T-helper 1 cell treated with Interleukin-12 subunit alpha and Interleukin-12 subunit beta and Interleukin-4 antibody, amounts not matched to agents 30 μg/mL and 1 μg/mL, for 36 hours (primary cell): ENCODE results near the gene PACSIN1.

Source experiments
- H3K27ac Mint-ChIP-seq: one replicate; pipeline ENCODE4 v1.8.0; 2021; ENCODE audit warnings: mild to moderate bottlenecking, mixed read lengths
- H3K27me3 Mint-ChIP-seq: one replicate; pipeline ENCODE4 v1.8.0; 2021; ENCODE audit warnings: low read depth, mixed read lengths
- H3K36me3 Mint-ChIP-seq: one replicate; pipeline ENCODE4 v1.8.0; 2021; ENCODE audit warnings: low read depth, mixed read lengths
- H3K4me1 Mint-ChIP-seq: one replicate; pipeline ENCODE4 v1.8.0; 2021; ENCODE audit warnings: low read depth, mixed read lengths
- H3K4me3 Mint-ChIP-seq: one replicate; pipeline ENCODE4 v1.8.0; 2021; ENCODE audit warnings: mild to moderate bottlenecking, moderate library complexity, mixed read lengths
- H3K9me3 Mint-ChIP-seq: one replicate; pipeline ENCODE4 v1.8.0; 2021; ENCODE audit warnings: mixed read lengths

Gene PACSIN1

GRCh38 chr6:34539181-34539580, 73.3 kb downstream of the PACSIN1 start:
- no peaks in the 10 kb centered on the region for H3K4me1 Mint-ChIP-seq
- H3K4me3 Mint-ChIP-seq = no peak overlapping the region
- no peaks in the 10 kb centered on the region for H3K36me3 Mint-ChIP-seq
- no peak overlapping the region for H3K27ac Mint-ChIP-seq
- no peaks in the 10 kb centered on the region for H3K9me3 Mint-ChIP-seq
- no peaks in the 10 kb centered on the region for H3K27me3 Mint-ChIP-seq

GRCh38 chr6:34540222-34540621, 74.3 kb downstream of the PACSIN1 start:
- H3K36me3 Mint-ChIP-seq = no peaks in the 10 kb centered on the region
- H3K27ac Mint-ChIP-seq = no peak overlapping the region
- no peak overlapping the region for H3K4me3 Mint-ChIP-seq
- H3K9me3 Mint-ChIP-seq = no peaks in the 10 kb centered on the region
- no peaks in the 10 kb centered on the region for H3K27me3 Mint-ChIP-seq
- H3K4me1 Mint-ChIP-seq = no peaks in the 10 kb centered on the region

- Mint-ChIP-seq H3K4me3 (no peak overlapping the region), H3K27me3 (no peaks in the 10 kb centered on the region), H3K9me3 (no peaks in the 10 kb centered on the region), H3K27ac (no peak overlapping the region), H3K4me1 (no peaks in the 10 kb centered on the region), H3K36me3 (no peaks in the 10 kb centered on the region)
Observed at GRCh38 chr6:34540841-34541240, 75.0 kb downstream of the PACSIN1 start.

- H3K36me3 Mint-ChIP-seq = no peaks in the 10 kb centered on the region
- H3K27me3 Mint-ChIP-seq = no peaks in the 10 kb centered on the region
- H3K4me1 Mint-ChIP-seq = no peaks in the 10 kb centered on the region
- H3K4me3 Mint-ChIP-seq = no peak overlapping the region
- no peak overlapping the region for H3K27ac Mint-ChIP-seq
- no peaks in the 10 kb centered on the region for H3K9me3 Mint-ChIP-seq
Observed at GRCh38 chr6:34543421-34543820, 77.5 kb downstream of the PACSIN1 start.

DNA sequence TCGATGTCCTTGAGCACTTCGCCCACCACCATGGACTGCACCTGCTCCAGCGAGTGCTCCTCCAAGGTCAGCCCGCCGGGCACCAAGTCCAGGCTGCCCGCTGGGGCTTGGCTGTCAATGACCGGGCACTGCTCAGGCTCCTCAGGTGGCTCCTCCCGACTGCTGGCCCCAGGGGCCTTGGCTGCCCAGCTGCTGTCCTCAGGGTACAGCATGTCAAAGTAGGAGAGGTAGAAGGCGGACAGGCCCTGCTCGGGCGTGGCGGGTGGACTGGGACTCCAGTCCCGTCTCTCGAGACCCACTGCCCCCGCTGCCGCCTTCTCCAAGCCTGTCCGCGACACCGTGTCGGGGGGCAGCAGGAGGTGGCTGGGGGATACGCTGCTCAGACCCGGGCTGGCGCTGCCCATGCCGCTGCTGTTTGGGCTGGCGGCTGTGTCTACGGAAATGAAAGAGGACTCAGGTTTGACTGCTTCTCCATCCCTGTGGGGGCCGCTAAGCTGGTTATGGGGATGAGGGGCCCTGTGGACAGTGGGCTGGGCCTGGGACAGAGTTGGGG, 78.3 kb downstream of the PACSIN1 start:
- H3K4me3 Mint-ChIP-seq = no peak overlapping the region
- no peaks in the 10 kb centered on the region for H3K27me3 Mint-ChIP-seq
- no peaks in the 10 kb centered on the region for H3K4me1 Mint-ChIP-seq
- H3K27ac Mint-ChIP-seq = no peak overlapping the region
- no peaks in the 10 kb centered on the region for H3K9me3 Mint-ChIP-seq
- H3K36me3 Mint-ChIP-seq = no peaks in the 10 kb centered on the region

- Mint-ChIP-seq H3K27ac (no peak overlapping the region), H3K36me3 (no peaks in the 10 kb centered on the region), H3K9me3 (no peaks in the 10 kb centered on the region), H3K27me3 (no peaks in the 10 kb centered on the region), H3K4me1 (no peaks in the 10 kb centered on the region), H3K4me3 (no peak overlapping the region)
Observed at GRCh38 chr6:34544776-34545471, 79.0 kb downstream of the PACSIN1 start.

DNA sequence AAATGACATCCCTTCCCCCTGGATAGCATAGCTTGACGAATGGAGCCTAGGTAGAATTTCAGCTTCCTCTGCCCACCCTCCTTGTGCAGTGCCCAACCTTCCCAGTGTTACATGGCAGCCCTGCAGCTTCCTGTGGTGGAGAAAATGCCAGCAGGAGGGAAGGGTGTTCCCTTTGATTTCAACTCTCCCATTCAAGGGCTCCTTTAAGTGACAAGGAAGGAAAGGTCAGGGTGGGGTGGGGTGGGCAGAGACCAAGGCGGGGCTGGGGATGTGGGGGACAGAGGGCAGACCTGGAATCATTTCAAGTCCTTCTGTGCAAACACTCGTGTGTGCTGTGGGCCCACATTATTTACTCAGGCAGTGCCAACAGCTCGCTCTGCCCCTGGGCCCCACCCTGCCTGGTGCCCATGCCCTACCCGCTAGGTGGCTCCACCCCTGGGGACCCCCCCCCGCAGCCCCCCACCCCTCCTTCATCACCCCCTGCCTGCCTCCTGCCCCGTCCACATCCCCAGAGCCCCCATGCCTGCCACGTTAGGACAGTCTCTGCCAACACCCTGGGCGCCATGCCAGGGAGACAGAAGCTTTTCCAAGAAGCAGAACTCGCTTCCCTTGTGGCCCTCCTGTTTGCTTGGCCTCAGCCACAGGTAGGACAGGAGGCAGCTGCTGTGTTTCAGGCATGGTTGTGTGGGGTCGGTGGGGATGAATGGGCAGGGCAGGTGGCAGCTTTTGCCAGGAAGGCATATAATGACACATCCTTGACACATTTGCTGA, 80.9 kb downstream of the PACSIN1 start:
- Mint-ChIP-seq H3K9me3 (no peaks in the 10 kb centered on the region), H3K4me3 (no peak overlapping the region), H3K36me3 (no peaks in the 10 kb centered on the region), H3K27ac (no peak overlapping the region), H3K4me1 (no peaks in the 10 kb centered on the region), H3K27me3 (no peaks in the 10 kb centered on the region)

DNA sequence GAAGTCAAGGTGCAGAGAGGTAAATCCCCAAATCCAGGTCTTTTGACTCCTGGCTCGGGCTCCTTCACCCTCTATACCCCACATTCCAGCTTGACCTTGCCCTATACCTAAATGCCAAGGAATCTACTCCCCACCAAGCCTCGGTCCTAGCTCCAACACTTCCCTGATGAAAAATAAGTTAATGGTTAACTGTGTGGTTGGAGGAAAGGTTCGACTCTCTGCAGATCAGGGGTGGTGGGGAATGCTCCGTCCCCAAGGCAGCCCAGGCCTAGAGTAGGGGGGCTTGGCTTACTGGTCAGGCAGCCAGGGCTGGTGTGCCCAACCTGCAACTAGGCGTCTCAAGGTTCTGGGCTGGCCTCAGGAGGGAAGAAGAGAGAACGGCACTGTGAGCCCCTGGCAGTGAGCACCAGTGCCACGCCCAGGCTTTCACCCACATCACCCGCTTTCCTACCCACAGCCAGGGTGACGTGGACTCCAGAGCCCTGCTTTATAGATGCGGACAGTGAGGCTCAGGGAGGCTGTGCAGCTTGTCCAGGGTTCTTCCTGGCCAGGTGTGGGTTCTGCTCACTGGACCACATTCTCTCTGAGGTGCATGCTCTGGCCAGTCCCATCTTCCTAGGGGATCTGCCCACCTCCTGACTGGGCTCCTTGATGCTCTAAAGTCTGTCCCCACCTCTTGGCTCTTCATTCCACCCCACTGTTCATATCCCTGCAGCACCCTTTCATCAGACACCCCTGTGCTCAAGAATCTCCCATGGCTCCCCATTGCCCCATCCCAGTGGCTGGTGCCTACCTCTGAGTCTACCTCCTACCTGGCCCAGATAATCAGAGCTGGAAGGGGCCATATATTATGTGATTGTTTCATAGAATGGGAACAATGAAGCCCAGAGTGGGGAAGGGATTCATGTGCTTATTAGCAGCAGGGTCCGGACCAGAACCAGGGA, 82.1 kb downstream of the PACSIN1 start:
- Mint-ChIP-seq H3K27me3 (no peaks in the 10 kb centered on the region), H3K4me3 (no peak overlapping the region), H3K4me1 (no peaks in the 10 kb centered on the region), H3K36me3 (no peaks in the 10 kb centered on the region), H3K27ac (no peak overlapping the region), H3K9me3 (no peaks in the 10 kb centered on the region)

DNA sequence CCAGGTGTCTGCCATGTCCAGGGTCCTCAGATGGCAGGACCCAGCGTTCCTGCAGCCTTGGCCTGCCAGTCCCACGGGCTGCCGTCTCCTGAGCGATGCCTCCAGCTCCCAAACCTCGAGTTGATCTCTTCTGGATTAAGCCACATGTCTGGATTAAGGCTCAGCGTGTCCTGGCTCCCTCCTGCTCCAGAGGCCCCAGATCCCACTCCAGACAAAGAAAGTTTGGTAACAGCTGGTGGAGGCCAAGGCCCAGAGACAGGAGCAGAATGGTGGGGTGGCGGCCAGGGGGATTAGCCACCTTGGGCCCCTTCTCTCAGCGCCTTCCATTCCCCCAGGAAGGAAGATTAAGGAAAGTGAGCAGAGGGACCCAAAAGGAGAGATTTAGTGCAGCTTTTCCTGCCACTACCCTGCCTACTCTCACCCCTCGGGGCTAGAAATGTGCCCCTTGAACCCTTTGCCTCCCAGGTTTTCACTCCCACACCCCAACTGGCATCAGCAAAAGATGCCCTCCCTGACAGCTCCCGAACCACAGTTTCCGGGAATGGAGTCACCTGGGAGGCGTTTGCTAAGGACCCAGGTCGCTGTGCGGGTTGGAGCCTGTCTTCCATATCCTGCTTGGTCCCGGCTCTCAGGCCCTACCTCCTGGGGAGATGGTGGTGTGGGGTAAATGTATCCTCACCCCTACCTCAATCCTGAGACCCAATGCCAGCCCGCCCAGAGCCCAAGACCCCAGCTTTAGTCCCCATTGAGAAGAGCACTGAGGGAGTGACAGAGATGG, 83.3 kb downstream of the PACSIN1 start:
- Mint-ChIP-seq H3K36me3 (no peaks in the 10 kb centered on the region), H3K27ac (no peak overlapping the region), H3K4me3 (no peak overlapping the region), H3K9me3 (no peaks in the 10 kb centered on the region), H3K4me1 (peaks cover 5% of the 10 kb centered on the region), H3K27me3 (no peaks in the 10 kb centered on the region)

GRCh38 chr6:34549804-34550202, 83.9 kb downstream of the PACSIN1 start:
- Mint-ChIP-seq H3K9me3 (no peaks in the 10 kb centered on the region), H3K4me3 (no peak overlapping the region), H3K36me3 (no peaks in the 10 kb centered on the region), H3K27ac (no peak overlapping the region), H3K27me3 (no peaks in the 10 kb centered on the region), H3K4me1 (peaks cover 5% of the 10 kb centered on the region)

GRCh38 chr6:34551720-34552119, 85.8 kb downstream of the PACSIN1 start:
- peaks cover 9% of the 10 kb centered on the region for H3K4me1 Mint-ChIP-seq
- H3K27ac Mint-ChIP-seq = no peak overlapping the region
- H3K4me3 Mint-ChIP-seq = no peak overlapping the region
- no peaks in the 10 kb centered on the region for H3K27me3 Mint-ChIP-seq
- no peaks in the 10 kb centered on the region for H3K9me3 Mint-ChIP-seq
- no peaks in the 10 kb centered on the region for H3K36me3 Mint-ChIP-seq

- no peaks in the 10 kb centered on the region for H3K9me3 Mint-ChIP-seq
- peaks cover 9% of the 10 kb centered on the region for H3K4me1 Mint-ChIP-seq
- no peak overlapping the region for H3K27ac Mint-ChIP-seq
Observed at GRCh38 chr6:34552620-34553019, 86.7 kb downstream of the PACSIN1 start.

DNA sequence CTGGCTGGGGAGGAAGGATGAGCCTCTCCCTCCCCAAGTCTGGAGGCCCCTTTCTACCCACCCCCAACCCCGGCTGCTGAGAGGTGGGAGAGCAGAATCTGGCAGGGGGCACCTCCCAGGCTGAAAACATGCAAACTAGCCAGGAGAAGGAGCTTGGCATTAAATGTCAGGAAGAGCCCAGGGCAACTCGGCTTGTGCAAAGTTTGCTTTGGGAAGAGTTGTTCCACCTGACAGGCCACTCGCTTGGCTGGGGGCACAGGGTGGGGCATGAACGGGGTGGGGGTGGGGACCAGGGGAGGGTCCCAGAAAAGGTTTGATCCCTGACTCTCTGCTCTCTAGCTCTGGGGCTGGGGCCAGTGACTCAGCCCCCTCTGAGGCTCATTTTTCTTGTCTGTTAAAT, 87.3 kb downstream of the PACSIN1 start:
- Mint-ChIP-seq H3K9me3 (no peaks in the 10 kb centered on the region), H3K27ac (no peak overlapping the region), H3K4me3 (no peak overlapping the region), H3K27me3 (no peaks in the 10 kb centered on the region), H3K36me3 (no peaks in the 10 kb centered on the region), H3K4me1 (peaks cover 9% of the 10 kb centered on the region)

More at GRCh38 chr6:34552620-34553019, 86.7 kb downstream of the PACSIN1 start:
- Mint-ChIP-seq H3K36me3 (no peaks in the 10 kb centered on the region), H3K4me3 (no peak overlapping the region), H3K27me3 (no peaks in the 10 kb centered on the region)

GRCh38 chr6:34553750-34554149, 87.9 kb downstream of the PACSIN1 start:
- H3K4me3 Mint-ChIP-seq = no peak overlapping the region
- no peaks in the 10 kb centered on the region for H3K27me3 Mint-ChIP-seq
- H3K9me3 Mint-ChIP-seq = no peaks in the 10 kb centered on the region
- no peak overlapping the region for H3K27ac Mint-ChIP-seq
- H3K36me3 Mint-ChIP-seq = no peaks in the 10 kb centered on the region
- peaks cover 9% of the 10 kb centered on the region for H3K4me1 Mint-ChIP-seq
